Mesendoderm (in vitro differentiated cells): ENCODE data around the gene MACF1.
"Not testable (repeated sequence)": the region's sequence is repeated elsewhere in the genome, so short reads cannot be mapped to it uniquely, and the experiment has no call there.

Experiments used
- DNase-seq: peaks from one replicate; pipeline ENCODE4 v3.0.0; 2013
- H2AK5ac ChIP-seq: 2 replicates; pipeline ENCODE4 v1.6.1; 2013; ENCODE audit warnings: low read length, inconsistent platforms
- H2BK120ac ChIP-seq: 2 replicates; pipeline ENCODE4 v1.6.1; 2013; ENCODE audit warnings: low read depth, mild to moderate bottlenecking, low read length, moderate library complexity, mixed read lengths
- H2BK15ac ChIP-seq: replicated peaks from 2 replicates; pipeline ENCODE4 v1.6.1; 2013; ENCODE audit warnings: low read depth, mild to moderate bottlenecking, moderate library complexity
- H2BK5ac ChIP-seq: 2 replicates; pipeline ENCODE4 v1.6.1; 2013; ENCODE audit warnings: low read length, inconsistent platforms
- H3K18ac ChIP-seq: 2 replicates; pipeline ENCODE4 v1.6.1; 2013; ENCODE audit warnings: mild to moderate bottlenecking, low read length, mixed read lengths
- H3K23ac ChIP-seq: one replicate; pipeline ENCODE4 v1.6.1; 2013; ENCODE audit warnings: low read length
- H3K27ac ChIP-seq: 2 replicates; pipeline ENCODE4 v1.5.1; 2013; ENCODE audit warnings: low read depth, mild to moderate bottlenecking, inconsistent platforms, low read length, moderate library complexity
- H3K27me3 ChIP-seq: 2 replicates; pipeline ENCODE4 v1.6.1; 2013; ENCODE audit warnings: low read length, control low read depth, mild to moderate bottlenecking, inconsistent platforms; ENCODE audit not compliant: insufficient read depth, poor library complexity
- H3K36me3 ChIP-seq: 2 replicates; pipeline ENCODE4 v1.6.1; 2013; ENCODE audit warnings: low read length, inconsistent platforms; ENCODE audit not compliant: control insufficient read depth, insufficient read depth
- H3K4ac ChIP-seq: one replicate; pipeline ENCODE4 v1.6.1; 2013; ENCODE audit warnings: low read depth, mild to moderate bottlenecking, low read length, moderate library complexity
- H3K4me1 ChIP-seq: 2 replicates; pipeline ENCODE4 v1.6.1; 2013; ENCODE audit warnings: low read depth, low read length, inconsistent platforms; ENCODE audit not compliant: control insufficient read depth
- H3K4me2 ChIP-seq: 2 replicates; pipeline ENCODE4 v1.6.1; 2013; ENCODE audit warnings: low read length
- H3K4me3 ChIP-seq: 2 replicates; pipeline ENCODE4 v1.5.1; 2013; ENCODE audit warnings: mild to moderate bottlenecking, low read length
- H3K56ac ChIP-seq: one replicate; pipeline ENCODE4 v1.6.1; 2013; ENCODE audit warnings: low read length
- H3K79me1 ChIP-seq: 2 replicates; pipeline ENCODE4 v1.6.1; 2013; ENCODE audit warnings: low read length, inconsistent platforms
- H3K79me2 ChIP-seq: 2 replicates; pipeline ENCODE4 v1.6.1; 2013; ENCODE audit warnings: mild to moderate bottlenecking, low read length; ENCODE audit not compliant: control insufficient read depth, insufficient read depth
- H3K9ac ChIP-seq: 2 replicates; pipeline ENCODE4 v1.6.1; 2013; ENCODE audit warnings: low read length, inconsistent platforms
- H4K5ac ChIP-seq: one replicate; pipeline ENCODE4 v1.6.1; 2013; ENCODE audit warnings: low read length
- H4K8ac ChIP-seq: one replicate; pipeline ENCODE4 v1.6.1; 2013; ENCODE audit warnings: low read depth, mild to moderate bottlenecking, control low read depth, low read length, moderate library complexity
- WGBS: extraction: QIAGEN DNeasy Blood & Tissue Kit; methylation state at CpG from one replicate; pipeline ENCODE4 v1.1.7; 2013; ENCODE audit warnings: low lambda C conversion rate, missing lambda C conversion rate; ENCODE audit not compliant: insufficient coverage; ENCODE audit errors: extremely low coverage; 5-methylcytosine and 5-hydroxymethylcytosine counted together

MACF1 gene

GRCh38 chr1:39510570-39511186 is 306.2 kb downstream of the MACF1 start:
- H2BK15ac ChIP-seq, H3K4ac ChIP-seq, H3K56ac ChIP-seq, H3K9ac ChIP-seq, DNase-seq, H3K4me3 ChIP-seq, H2BK5ac ChIP-seq, H3K27ac ChIP-seq, H3K36me3 ChIP-seq, H2AK5ac ChIP-seq, H3K4me1 ChIP-seq, H3K27me3 ChIP-seq, H3K18ac ChIP-seq, H3K4me2 ChIP-seq, H3K79me2 ChIP-seq, H4K8ac ChIP-seq, H3K23ac ChIP-seq, H3K79me1 ChIP-seq, H4K5ac ChIP-seq, H2BK120ac ChIP-seq: not testable (repeated sequence)
- no CpG with 5 or more reads among the region's 20 CpGs for WGBS

- H3K79me2 ChIP-seq, H4K8ac ChIP-seq, H2AK5ac ChIP-seq, H3K4me2 ChIP-seq, DNase-seq, H2BK15ac ChIP-seq, H2BK120ac ChIP-seq, H3K4me3 ChIP-seq, H3K27ac ChIP-seq, H3K4ac ChIP-seq, H3K56ac ChIP-seq, H2BK5ac ChIP-seq, H3K36me3 ChIP-seq, H3K79me1 ChIP-seq, H3K4me1 ChIP-seq, H3K23ac ChIP-seq, H3K18ac ChIP-seq, H3K9ac ChIP-seq, H3K27me3 ChIP-seq, H4K5ac ChIP-seq: not testable (repeated sequence)
- WGBS: no CpG with 5 or more reads among the region's 13 CpGs
Observed at GRCh38 chr1:39511477-39511876, 307.0 kb downstream of the MACF1 start.

DNA sequence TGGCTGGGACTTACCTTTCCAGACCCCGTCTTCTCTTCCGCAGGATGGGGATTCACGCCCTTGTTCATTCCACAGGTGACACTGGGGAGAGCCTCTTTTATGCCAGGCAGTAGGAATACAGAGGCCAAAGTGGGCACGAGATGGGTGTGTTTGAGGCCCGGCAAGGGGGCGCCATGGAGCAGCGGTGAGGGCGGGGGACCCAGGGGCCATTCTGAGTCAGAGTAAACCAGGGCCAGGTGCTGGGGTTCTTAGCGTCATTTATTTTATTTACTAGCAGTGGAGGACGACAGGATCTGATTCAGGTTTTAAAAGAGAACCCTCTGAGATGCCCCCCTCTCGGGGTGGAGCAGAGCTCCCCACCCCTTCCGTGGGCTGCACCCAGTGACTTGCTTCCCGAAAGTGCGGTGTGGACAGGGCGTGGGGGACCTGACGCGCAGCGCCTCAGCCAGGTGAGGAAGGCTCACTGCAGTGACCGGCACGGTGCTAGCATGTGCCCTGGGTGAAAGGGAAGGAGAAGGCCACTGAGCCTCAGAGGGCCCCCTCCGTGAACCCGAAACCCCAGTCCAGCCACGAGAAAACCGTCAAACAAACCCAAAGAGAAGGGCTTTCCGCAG is 307.8 kb downstream of the MACF1 start:
- not testable (repeated sequence) for H3K4me3 ChIP-seq, H2AK5ac ChIP-seq, H2BK5ac ChIP-seq, H3K79me2 ChIP-seq, H3K4me1 ChIP-seq, H2BK120ac ChIP-seq, H3K56ac ChIP-seq, H3K27me3 ChIP-seq, H3K4ac ChIP-seq, H3K27ac ChIP-seq, H4K8ac ChIP-seq, DNase-seq, H3K9ac ChIP-seq, H4K5ac ChIP-seq, H3K36me3 ChIP-seq, H3K79me1 ChIP-seq, H3K23ac ChIP-seq, H2BK15ac ChIP-seq, H3K4me2 ChIP-seq, H3K18ac ChIP-seq
- no CpG with 5 or more reads among the region's 25 CpGs for WGBS

DNA sequence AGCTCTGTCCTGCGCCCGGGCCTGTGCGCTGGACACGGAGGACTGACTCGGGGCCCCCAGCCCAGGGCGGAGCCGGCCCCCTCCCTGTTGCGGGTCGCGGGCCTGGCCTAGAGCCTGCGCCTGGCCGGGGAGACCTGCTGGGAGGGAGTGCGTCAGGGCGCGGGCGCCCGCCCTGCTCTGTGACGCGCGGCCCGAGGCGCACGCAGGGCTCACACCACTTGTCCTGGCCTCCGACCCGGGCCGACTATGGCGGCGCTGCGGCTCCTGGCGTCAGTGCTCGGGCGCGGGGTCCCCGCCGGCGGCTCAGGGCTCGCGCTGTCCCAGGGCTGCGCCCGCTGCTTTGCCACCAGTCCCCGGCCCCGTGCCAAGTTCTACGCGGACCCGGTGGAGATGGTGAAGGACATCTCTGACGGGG is 310.2 kb downstream of the MACF1 start:
- not testable (repeated sequence) for H4K8ac ChIP-seq, H3K4me2 ChIP-seq, H2BK5ac ChIP-seq, H3K27ac ChIP-seq, H2BK15ac ChIP-seq, H3K18ac ChIP-seq, H3K27me3 ChIP-seq, H2BK120ac ChIP-seq, H3K36me3 ChIP-seq, H4K5ac ChIP-seq, H3K4me1 ChIP-seq, H3K56ac ChIP-seq, H3K79me2 ChIP-seq, H3K4me3 ChIP-seq, H2AK5ac ChIP-seq, H3K79me1 ChIP-seq, H3K9ac ChIP-seq, H3K4ac ChIP-seq, H3K23ac ChIP-seq
- WGBS: no CpG with 5 or more reads among the region's 46 CpGs
- peak; percentile 14 for DNase-seq

DNA sequence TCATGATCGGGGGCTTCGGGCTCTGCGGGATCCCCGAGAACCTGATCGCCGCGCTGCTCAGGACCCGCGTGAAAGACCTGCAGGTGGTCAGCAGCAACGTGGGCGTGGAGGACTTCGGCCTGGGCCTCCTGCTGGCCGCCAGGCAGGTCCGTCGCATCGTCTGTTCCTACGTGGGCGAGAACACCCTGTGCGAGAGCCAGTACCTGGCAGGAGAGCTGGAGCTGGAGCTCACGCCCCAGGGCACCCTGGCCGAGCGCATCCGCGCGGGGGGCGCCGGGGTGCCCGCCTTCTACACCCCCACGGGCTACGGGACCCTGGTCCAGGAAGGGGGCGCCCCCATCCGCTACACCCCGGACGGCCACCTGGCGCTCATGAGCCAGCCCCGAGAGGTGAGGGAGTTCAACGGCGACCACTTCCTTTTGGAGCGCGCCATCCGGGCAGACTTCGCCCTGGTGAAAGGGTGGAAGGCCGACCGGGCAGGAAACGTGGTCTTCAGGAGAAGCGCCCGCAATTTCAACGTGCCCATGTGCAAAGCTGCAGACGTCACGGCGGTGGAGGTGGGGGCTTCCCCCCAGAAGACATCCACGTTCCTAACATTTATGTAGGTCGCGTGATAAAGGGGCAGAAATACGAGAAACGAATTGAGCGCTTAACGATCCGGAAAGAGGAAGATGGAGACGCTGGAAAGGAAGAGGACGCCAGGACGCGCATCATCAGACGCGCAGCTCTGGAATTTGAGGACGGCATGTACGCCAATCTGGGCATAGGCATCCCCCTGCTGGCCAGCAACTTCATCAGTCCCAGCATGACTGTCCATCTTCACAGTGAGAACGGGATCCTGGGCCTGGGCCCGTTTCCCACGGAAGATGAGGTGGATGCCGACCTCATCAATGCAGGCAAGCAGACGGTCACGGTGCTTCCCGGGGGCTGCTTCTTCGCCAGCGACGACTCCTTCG is 310.9 kb downstream of the MACF1 start:
- not testable (repeated sequence) for H3K27me3 ChIP-seq, H2BK5ac ChIP-seq, H3K79me2 ChIP-seq, H3K23ac ChIP-seq, H2AK5ac ChIP-seq, H3K4me1 ChIP-seq, H3K4me3 ChIP-seq, H3K4me2 ChIP-seq, H4K5ac ChIP-seq, DNase-seq, H3K9ac ChIP-seq, H3K27ac ChIP-seq, H4K8ac ChIP-seq, H3K79me1 ChIP-seq, H3K18ac ChIP-seq, H2BK15ac ChIP-seq, H3K4ac ChIP-seq, H3K36me3 ChIP-seq, H2BK120ac ChIP-seq, H3K56ac ChIP-seq
- no CpG with 5 or more reads among the region's 78 CpGs for WGBS
